Fibroblast of mammary gland (primary cell): ENCODE results near the gene ABRAXAS1.
"Not testable (repeated sequence)": the region's sequence is repeated elsewhere in the genome, so short reads cannot be mapped to it uniquely, and the experiment has no call there.

Experiments used
- DNase-seq: peaks from one replicate; pipeline ENCODE4 v3.0.0-alpha.2; 2010; ENCODE audit warnings: low read depth
- H3K4me3 ChIP-seq: 2 replicates; pipeline ENCODE4 v1.5.1; 2011; ENCODE audit warnings: low read depth, mild to moderate bottlenecking, low read length, moderate library complexity; ENCODE audit not compliant: control insufficient read depth
- TF ChIP-seq, protein P1 (sequence below): conservative IDR thresholded peaks from 2 replicates; pipeline ENCODE4 v1.5.1; 2011; ENCODE audit warnings: low read depth, low read length, inconsistent platforms; ENCODE audit not compliant: control insufficient read depth, insufficient read depth

The ABRAXAS1 gene

DNA sequence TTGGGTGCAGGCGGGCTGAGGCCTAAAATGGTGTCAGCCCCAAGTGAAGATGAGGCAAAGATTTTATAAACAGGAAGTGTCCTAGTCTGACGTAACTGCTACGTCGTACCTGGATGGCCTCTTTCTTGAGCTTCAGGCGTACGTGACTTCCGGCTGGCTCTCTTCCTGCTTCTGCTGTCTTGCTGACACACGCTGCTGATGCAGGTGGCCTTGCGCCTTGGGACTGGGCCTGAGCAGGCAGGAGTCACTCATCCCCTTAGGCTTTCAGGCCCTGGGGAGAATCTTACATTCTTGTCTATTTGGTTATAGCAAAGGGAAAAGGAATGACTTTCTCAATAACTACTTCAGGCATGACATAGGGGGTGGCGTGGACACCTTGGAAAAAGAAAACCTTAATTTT is 20.1 kb upstream of the ABRAXAS1 start:
- no peak for DNase-seq
- TF ChIP-seq, protein P1, sequence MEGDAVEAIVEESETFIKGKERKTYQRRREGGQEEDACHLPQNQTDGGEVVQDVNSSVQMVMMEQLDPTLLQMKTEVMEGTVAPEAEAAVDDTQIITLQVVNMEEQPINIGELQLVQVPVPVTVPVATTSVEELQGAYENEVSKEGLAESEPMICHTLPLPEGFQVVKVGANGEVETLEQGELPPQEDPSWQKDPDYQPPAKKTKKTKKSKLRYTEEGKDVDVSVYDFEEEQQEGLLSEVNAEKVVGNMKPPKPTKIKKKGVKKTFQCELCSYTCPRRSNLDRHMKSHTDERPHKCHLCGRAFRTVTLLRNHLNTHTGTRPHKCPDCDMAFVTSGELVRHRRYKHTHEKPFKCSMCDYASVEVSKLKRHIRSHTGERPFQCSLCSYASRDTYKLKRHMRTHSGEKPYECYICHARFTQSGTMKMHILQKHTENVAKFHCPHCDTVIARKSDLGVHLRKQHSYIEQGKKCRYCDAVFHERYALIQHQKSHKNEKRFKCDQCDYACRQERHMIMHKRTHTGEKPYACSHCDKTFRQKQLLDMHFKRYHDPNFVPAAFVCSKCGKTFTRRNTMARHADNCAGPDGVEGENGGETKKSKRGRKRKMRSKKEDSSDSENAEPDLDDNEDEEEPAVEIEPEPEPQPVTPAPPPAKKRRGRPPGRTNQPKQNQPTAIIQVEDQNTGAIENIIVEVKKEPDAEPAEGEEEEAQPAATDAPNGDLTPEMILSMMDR, result no peak

DNA sequence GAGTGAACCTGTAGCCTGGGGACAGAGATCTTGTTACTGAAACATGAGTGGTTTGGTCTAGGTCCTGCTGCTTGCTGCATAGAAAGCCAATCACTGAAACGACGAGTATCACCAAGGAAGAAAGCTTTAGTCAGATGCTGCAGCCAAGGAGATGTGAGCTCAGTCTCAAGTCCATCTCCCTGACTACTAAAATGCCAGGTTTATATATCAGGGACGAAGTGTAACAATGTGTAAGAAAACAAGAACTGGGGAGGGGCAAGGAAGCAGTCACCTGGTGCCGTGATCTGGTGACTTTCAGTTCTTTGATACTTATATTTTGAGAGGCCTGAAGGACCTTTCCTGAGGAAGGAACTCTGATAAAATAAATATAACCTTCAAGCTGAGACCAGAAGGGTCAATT is 19.6 kb upstream of the ABRAXAS1 start:
- H3K4me3 ChIP-seq, result no peak overlapping the region
- TF ChIP-seq, protein P1, result no peak
- no peak for DNase-seq

More for the DNA sequence above, 20.1 kb upstream of the ABRAXAS1 start:
- H3K4me3 ChIP-seq, result no peak overlapping the region

DNA sequence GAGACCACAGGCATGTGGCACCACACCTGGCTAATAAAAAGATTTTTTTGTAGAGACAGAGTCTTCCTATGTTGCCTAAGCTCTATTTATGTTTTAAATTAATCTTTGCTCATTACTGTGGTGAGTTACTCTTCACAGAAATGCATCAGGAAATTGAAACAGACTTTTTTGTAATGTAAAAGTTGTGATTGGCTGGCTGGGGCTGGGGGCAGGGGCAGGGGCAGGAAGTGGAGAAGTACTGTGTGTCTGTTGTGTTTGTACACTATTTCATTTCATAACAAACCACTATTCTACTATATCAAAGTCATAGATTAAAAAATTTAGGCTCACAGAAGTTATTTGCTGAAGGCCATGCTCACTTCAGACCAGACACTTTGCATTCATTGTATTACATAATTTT is 19.1 kb upstream of the ABRAXAS1 start:
- TF ChIP-seq, protein P1, result no peak
- no peak overlapping the region for H3K4me3 ChIP-seq
- no peak for DNase-seq

DNA sequence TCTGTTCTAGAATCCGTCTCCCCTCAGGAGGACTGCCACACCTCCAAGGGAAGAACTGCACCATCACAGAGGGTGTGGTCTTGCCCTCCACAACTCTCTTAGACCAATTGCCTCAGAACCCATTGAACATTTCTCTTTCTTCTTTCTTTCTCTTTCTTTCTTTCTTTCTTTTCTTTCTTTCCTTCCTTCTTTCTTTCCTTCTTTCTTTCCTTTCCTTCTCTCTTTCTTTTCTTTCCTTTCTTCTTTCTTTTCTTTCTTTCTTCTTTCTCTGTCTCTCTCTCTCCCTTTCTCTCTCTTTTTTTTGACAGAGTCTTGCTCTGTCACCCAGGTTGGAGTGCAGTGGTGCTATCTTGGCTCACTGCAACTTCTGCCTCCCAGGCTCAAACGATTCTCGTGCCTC is 16.8 kb upstream of the ABRAXAS1 start:
- H3K4me3 ChIP-seq, DNase-seq: not testable (repeated sequence)

DNA sequence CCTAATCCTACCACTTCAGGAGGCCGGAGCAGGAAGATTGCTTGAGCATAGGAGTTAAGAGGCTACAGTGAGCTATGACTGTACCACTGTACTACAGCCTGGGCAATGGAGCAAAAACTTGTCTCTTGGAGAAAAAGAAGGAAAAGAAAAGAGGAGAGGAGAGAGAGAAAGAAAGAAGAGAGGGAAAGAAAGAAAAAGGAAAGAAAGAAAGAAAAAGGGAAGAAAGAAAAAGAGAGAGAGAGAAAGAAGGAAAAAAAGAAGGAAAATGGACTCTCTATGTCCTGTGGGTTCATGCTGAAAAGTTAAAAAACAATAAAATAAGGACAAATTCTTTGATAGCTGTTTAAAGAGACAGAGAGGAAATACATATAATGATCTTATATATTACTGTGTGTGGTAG is 13.3 kb upstream of the ABRAXAS1 start:
- TF ChIP-seq, protein P1, result no peak
- DNase-seq, result no peak
- no peak overlapping the region for H3K4me3 ChIP-seq

DNA sequence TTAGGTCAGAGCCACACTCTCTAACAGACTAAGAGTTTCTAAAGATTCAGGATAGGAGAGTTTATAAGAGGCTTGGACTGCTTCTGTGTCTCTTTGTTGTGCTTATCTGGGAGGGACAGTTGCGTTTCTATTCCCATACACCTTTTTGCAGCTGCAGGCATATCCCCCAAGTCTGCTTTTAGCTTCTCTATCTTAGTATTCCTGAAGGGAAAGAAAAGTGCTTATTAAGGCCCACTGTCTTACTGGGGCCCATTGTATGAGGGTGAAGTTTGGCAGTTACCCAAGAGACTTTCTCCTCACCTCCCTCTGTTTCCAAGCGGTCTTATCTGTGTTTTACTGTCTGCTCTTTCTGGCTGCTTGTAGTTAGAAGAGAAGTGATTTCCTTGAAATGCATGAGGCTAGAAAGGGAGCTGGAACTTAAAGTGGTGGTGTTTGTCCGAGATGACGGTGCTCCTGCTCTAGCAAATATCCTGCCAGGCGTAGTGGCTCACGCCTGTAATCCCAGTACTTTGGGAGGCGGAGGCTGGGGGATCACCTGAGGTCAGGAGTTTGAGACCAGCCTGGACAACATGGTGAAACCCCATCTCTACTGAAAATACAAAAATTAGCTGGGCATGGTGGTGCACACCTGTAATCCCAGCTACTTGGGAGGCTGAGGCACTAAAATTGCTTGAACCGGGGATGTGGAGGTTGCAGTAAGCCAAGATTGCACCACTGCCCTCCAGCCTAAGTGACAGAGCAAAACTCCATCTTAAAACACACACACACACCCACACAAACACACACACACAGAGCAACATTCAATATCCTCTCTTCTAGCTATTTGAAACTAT is 11.4 kb upstream of the ABRAXAS1 start:
- DNase-seq, H3K4me3 ChIP-seq: not testable (repeated sequence)

DNA sequence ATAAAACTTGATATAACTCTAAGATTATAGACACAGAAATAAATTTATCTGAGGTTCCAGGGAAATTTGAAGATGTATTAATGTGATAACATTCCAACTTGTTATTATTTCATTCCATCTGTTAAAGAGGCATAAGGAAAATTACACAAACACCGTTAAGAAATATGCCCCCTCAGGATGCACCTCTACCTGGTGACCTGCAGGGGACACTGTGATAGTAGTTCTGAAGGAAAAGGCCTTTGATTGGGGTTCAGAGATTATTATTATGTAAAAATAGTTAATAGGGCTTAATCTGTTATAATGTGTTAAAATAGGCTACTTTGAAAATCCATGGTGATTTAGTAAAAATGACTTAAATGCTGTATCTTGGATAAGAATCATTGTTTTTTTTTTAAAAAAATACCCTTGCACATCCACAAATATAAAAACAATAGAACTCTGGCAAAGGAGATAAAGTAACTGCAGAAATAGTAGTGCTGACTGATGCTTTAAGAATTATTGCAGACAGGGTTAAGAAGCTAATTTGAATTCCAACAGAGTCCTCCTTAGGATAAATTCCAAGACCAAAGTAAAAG is 6.1 kb upstream of the ABRAXAS1 start:
- DNase-seq, result peak; percentile 34

More for the DNA sequence above, 6.1 kb upstream of the ABRAXAS1 start:
- no peak overlapping the region for H3K4me3 ChIP-seq
- TF ChIP-seq, protein P1, result peak; percentile 91
